Measurements from ENCODE around the gene AMPD2. TPM values are rescaled to one million over a fixed set of nuclear protein-coding genes. Genes with fewer than 3 reads are reported as not detected.
A peak's percentile ranks its signal among the peaks of the same experiment; 100 is the strongest.

AMPD2 gene
- total and polyA plus RNA-seq, 9 of the 15 experiments (the other 6 are each of a cell fraction or from before 2014, with no cell fraction given) = 2.0 to 77.7 (median 28.2) TPM

- TF ChIP-seq RNF219 (CRISPR knock-in tag; IDR thresholded peaks at IDR 0.05) (no peak), LARP7 (IDR thresholded peaks at IDR 0.05) (no peak), ZNF655 (CRISPR knock-in tag; IDR thresholded peaks at IDR 0.05) (no peak), KDM2B (CRISPR knock-in tag; IDR thresholded peaks at IDR 0.05) (no peak), ATF1 (CRISPR knock-in tag; IDR thresholded peaks at IDR 0.05) (no peak), ATF1 (tag; IDR thresholded peaks at IDR 0.05) (no peak), ERF (CRISPR knock-in tag; IDR thresholded peaks at IDR 0.05) (no peak), ARID3B (CRISPR knock-in tag; IDR thresholded peaks at IDR 0.05; ENCODE audit: borderline replicate concordance) (no peak), PRMT5 (CRISPR knock-in tag; IDR thresholded peaks at IDR 0.05) (no peak), ZNF77 (CRISPR knock-in tag; IDR thresholded peaks at IDR 0.05) (no peak), TSC22D4 (tag; IDR thresholded peaks at IDR 0.05) (no peak), TBP (optimal IDR thresholded peaks at IDR 0.05; ENCODE audit: low read depth, low read length) (no peak), CBFA2T2 (conservative IDR thresholded peaks at IDR 0.05) (peak; percentile 25; the same call in 1 of the 2 replicates), CBX2 (IDR thresholded peaks at IDR 0.05; ENCODE audit: insufficient read depth, low read length, poor library complexity, severe bottlenecking) (no peak), ZNF583 (CRISPR knock-in tag; IDR thresholded peaks at IDR 0.05) (no peak), CHD2 (IDR thresholded peaks at IDR 0.05; ENCODE audit: low read depth, low read length) (no peak), FOXJ3 (CRISPR knock-in tag; IDR thresholded peaks at IDR 0.05) (no peak), RBM39 (optimal IDR thresholded peaks at IDR 0.05; ENCODE audit: low read depth, low read length) (peak; percentile 44), HNRNPL (IDR thresholded peaks at IDR 0.05; ENCODE audit: low read depth, low read length) (no peak), KLF10 (CRISPR knock-in tag; IDR thresholded peaks at IDR 0.05) (no peak), FOSL1 (tag; conservative IDR thresholded peaks at IDR 0.05) (no peak), TFAM (CRISPR knock-in tag; conservative IDR thresholded peaks at IDR 0.05) (no peak), DEAF1 (CRISPR knock-in tag; IDR thresholded peaks at IDR 0.05) (0 out of 2 replicates have a peak, but pooled peaks have one; percentile 32), ELK1 (CRISPR knock-in tag; IDR thresholded peaks at IDR 0.05) (no peak), PHF20 (IDR thresholded peaks at IDR 0.05; ENCODE audit: partially characterized antibody) (no peak)
These were observed 20.7 kb downstream of the AMPD2 start (continued) for GRCh38 chr1:109640285-109640865.
